Activated naive CD4-positive, alpha-beta T cell treated with anti-CD3 and anti-CD28 coated beads, Interleukin-2, amount 50 U/mL, for 24 hours (primary cell): ENCODE data around the gene BLACAT1.

Experiments used
- H3K27ac Mint-ChIP-seq: one replicate; pipeline ENCODE4 v1.8.0; 2021; ENCODE audit warnings: mild to moderate bottlenecking, mixed read lengths
- H3K27me3 Mint-ChIP-seq: one replicate; pipeline ENCODE4 v1.8.0; 2021; ENCODE audit warnings: mixed read lengths
- H3K36me3 Mint-ChIP-seq: one replicate; pipeline ENCODE4 v1.8.0; 2021; ENCODE audit warnings: mixed read lengths
- H3K4me1 Mint-ChIP-seq: one replicate; pipeline ENCODE4 v1.8.0; 2021; ENCODE audit warnings: mixed read lengths
- H3K4me3 Mint-ChIP-seq: one replicate; pipeline ENCODE4 v1.8.0; 2021; ENCODE audit warnings: mild to moderate bottlenecking, mixed read lengths
- H3K9me3 Mint-ChIP-seq: one replicate; pipeline ENCODE4 v1.8.0; 2021; ENCODE audit warnings: mixed read lengths

Gene BLACAT1

DNA sequence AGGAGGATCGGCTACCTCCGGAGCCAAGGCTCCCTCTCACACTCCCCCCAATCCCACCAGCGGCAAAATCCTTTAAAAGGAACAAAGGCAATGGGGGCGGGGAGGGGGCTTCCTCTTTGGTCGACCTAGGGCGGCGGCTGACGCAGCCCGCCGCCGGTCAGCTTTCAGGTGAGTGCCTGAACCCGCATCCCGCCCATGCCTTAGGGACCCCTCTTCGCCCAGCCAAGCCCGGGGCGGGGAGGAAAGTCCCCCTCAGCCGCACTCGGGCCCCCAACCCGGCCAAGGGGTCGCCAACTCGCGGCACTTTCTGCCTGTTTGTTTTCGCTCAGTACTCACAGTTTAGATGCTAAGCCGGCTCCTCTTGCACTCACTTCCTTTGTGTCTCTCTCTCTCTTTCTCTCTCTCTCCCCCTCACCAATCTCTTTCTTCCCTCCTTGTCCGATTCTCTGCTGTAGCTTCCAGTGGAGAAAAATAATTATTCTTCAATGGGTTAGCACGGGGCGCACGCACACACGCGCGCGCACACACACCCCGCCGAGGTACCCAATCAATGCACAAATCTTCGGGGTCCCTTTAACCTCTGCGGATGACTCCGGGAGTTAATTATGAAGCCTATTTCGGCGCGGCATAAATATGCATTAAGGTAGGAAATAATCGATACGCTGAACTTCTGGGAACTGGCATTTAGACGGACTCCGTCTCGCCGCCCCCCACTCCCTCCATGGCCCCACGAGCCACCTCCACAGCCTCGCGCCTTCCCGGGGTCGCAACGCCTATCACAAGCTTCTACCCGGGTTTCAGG, at the start of gene BLACAT1:
Gene BLACAT1, minus strand, starts transcription at position 465 of the 802 bp plus-strand sequence.
- Mint-ChIP-seq H3K4me1 (peaks cover 12% of the 10 kb centered on the region), H3K9me3 (no peaks in the 10 kb centered on the region), H3K27ac (no peak within 1 kb of the TSS), H3K4me3 (peak within 1 kb of the TSS; percentile 72), H3K36me3 (no peaks in the 10 kb centered on the region), H3K27me3 (peaks cover 51% of the 10 kb centered on the region)

GRCh38 chr1:205505076-205505729, 49.4 kb upstream of the BLACAT1 start:
- peak overlapping the region; percentile 86 for H3K4me3 Mint-ChIP-seq
- H3K36me3 Mint-ChIP-seq: no peaks in the 10 kb centered on the region
- peak overlapping the region; percentile 4 for H3K27ac Mint-ChIP-seq
- no peaks in the 10 kb centered on the region for H3K27me3 Mint-ChIP-seq
- peaks cover 15% of the 10 kb centered on the region for H3K4me1 Mint-ChIP-seq
- H3K9me3 Mint-ChIP-seq: no peaks in the 10 kb centered on the region

GRCh38 chr1:205504311-205505075, 48.6 kb upstream of the BLACAT1 start, which contains the start of gene CDK18:
CDK18 (plus strand) TSS chr1:205504669; CDS start chr1:205523168, 18,499 bp downstream.
- H3K36me3 Mint-ChIP-seq: no peaks in the 10 kb centered on the region
- H3K4me1 Mint-ChIP-seq: peaks cover 15% of the 10 kb centered on the region
- H3K27ac Mint-ChIP-seq: peak within 1 kb of the TSS; percentile 4
- no peaks in the 10 kb centered on the region for H3K9me3 Mint-ChIP-seq
- no peaks in the 10 kb centered on the region for H3K27me3 Mint-ChIP-seq
- H3K4me3 Mint-ChIP-seq: peak within 1 kb of the TSS; percentile 86

- Mint-ChIP-seq H3K4me3 (no peak overlapping the region), H3K27ac (no peak overlapping the region), H3K36me3 (no peaks in the 10 kb centered on the region), H3K4me1 (peaks cover 15% of the 10 kb centered on the region), H3K27me3 (no peaks in the 10 kb centered on the region), H3K9me3 (no peaks in the 10 kb centered on the region)
Measured at GRCh38 chr1:205502992-205503391, 47.1 kb upstream of the BLACAT1 start.

GRCh38 chr1:205502111-205502810, 46.4 kb upstream of the BLACAT1 start:
- no peak overlapping the region for H3K27ac Mint-ChIP-seq
- H3K36me3 Mint-ChIP-seq: no peaks in the 10 kb centered on the region
- H3K9me3 Mint-ChIP-seq: no peaks in the 10 kb centered on the region
- no peak overlapping the region for H3K4me3 Mint-ChIP-seq
- peaks cover 15% of the 10 kb centered on the region for H3K4me1 Mint-ChIP-seq
- no peaks in the 10 kb centered on the region for H3K27me3 Mint-ChIP-seq

GRCh38 chr1:205500240-205501233, 44.7 kb upstream of the BLACAT1 start:
- Mint-ChIP-seq H3K36me3 (no peaks in the 10 kb centered on the region), H3K4me3 (no peak overlapping the region), H3K4me1 (peaks cover 14% of the 10 kb centered on the region), H3K27me3 (peaks cover 1% of the 10 kb centered on the region), H3K9me3 (no peaks in the 10 kb centered on the region), H3K27ac (no peak overlapping the region)

DNA sequence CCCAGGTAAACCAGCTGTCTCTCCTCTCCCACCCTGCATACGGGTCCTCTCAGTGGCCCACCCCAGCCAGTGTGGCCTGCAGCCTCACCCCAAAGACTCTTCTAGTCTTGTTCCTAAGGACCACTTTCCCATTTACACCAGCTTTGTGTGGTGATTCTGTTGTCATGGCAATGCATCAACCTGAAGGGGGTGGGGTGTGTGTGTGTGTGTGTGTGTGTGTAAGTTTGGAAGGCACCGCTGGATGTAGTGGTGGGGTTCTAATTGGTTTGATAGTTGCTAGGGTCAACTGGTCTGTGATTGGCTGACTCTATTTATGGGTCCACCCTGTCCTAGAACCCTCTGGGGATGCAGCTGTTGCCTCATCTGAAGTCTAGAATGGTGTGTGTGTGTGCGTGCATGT, 43.9 kb upstream of the BLACAT1 start:
- H3K9me3 Mint-ChIP-seq: no peaks in the 10 kb centered on the region
- peaks cover 1% of the 10 kb centered on the region for H3K27me3 Mint-ChIP-seq
- H3K36me3 Mint-ChIP-seq: no peaks in the 10 kb centered on the region
- no peak overlapping the region for H3K4me3 Mint-ChIP-seq
- H3K4me1 Mint-ChIP-seq: peaks cover 7% of the 10 kb centered on the region
- no peak overlapping the region for H3K27ac Mint-ChIP-seq

DNA sequence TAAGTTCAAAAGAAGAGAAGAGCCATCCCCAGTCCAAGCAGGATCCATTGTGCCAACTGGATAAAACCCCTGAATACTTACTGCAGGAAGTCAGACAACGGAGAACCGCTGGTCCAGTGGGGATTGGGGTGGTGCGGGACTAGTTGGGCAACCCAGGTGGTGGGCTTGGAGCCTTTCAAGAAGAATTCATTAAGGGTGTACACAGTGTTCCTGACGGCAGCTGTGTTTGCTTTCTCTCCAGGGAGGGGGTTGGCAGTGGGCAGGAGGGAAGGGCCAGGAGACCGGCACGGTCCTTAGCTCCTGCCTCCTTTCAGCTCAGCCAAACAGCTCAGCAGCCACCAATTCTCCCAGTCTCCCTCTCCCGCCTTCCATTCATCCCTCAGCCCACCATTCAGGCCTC, 41.5 kb upstream of the BLACAT1 start:
- Mint-ChIP-seq H3K9me3 (no peaks in the 10 kb centered on the region), H3K4me3 (no peak overlapping the region), H3K36me3 (no peaks in the 10 kb centered on the region), H3K27me3 (peaks cover 11% of the 10 kb centered on the region), H3K4me1 (no peaks in the 10 kb centered on the region), H3K27ac (no peak overlapping the region)

- Mint-ChIP-seq H3K4me1 (no peaks in the 10 kb centered on the region), H3K4me3 (no peak overlapping the region), H3K27ac (no peak overlapping the region), H3K9me3 (no peaks in the 10 kb centered on the region), H3K36me3 (no peaks in the 10 kb centered on the region), H3K27me3 (peaks cover 14% of the 10 kb centered on the region)
Measured at GRCh38 chr1:205496661-205497060, 40.8 kb upstream of the BLACAT1 start.

DNA sequence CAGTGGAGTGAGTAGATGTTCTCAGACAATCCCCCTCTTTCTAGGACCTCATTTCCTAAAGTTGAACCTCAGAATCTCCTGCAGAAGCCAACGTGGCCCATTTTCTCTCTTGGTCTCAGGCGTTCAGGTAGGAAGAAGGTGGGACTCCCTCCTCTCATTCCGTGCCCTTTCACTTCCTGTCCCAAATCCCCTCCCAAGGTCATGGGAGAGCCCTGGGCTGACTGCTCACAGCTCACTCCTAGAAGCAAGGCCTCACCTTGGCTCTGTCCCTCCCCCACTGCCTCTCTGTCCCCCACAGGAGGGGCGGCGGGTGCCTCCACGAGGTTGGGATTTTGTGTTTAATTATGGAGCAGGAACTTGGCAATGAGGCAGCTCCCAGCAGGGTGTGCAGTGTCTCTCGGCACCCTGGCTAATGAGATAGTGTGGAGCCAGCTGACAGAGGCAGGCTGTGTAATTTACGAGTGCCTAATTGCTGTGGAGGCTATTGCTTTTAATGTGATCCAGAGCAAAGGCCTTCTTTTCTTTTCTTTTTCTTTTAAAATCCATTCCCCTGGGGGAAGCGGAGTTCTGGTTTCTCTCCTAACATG, 39.5 kb upstream of the BLACAT1 start:
- Mint-ChIP-seq H3K27ac (no peak overlapping the region), H3K4me3 (no peak overlapping the region), H3K4me1 (no peaks in the 10 kb centered on the region), H3K36me3 (no peaks in the 10 kb centered on the region), H3K9me3 (no peaks in the 10 kb centered on the region), H3K27me3 (peaks cover 14% of the 10 kb centered on the region)

GRCh38 chr1:205494115-205494514, 38.3 kb upstream of the BLACAT1 start:
- Mint-ChIP-seq H3K27ac (no peak overlapping the region), H3K36me3 (no peaks in the 10 kb centered on the region), H3K4me3 (no peak overlapping the region), H3K9me3 (no peaks in the 10 kb centered on the region), H3K27me3 (peaks cover 15% of the 10 kb centered on the region), H3K4me1 (no peaks in the 10 kb centered on the region)

- no peaks in the 10 kb centered on the region for H3K36me3 Mint-ChIP-seq
- no peaks in the 10 kb centered on the region for H3K9me3 Mint-ChIP-seq
- H3K27ac Mint-ChIP-seq: no peak overlapping the region
- H3K27me3 Mint-ChIP-seq: peaks cover 18% of the 10 kb centered on the region
- H3K4me1 Mint-ChIP-seq: no peaks in the 10 kb centered on the region
- H3K4me3 Mint-ChIP-seq: no peak overlapping the region
Measured at GRCh38 chr1:205493241-205494085, 37.6 kb upstream of the BLACAT1 start.

- Mint-ChIP-seq H3K27ac (no peak overlapping the region), H3K4me1 (no peaks in the 10 kb centered on the region), H3K36me3 (no peaks in the 10 kb centered on the region), H3K4me3 (no peak overlapping the region), H3K9me3 (no peaks in the 10 kb centered on the region), H3K27me3 (peaks cover 23% of the 10 kb centered on the region)
Measured at GRCh38 chr1:205492774-205493173, 36.9 kb upstream of the BLACAT1 start.
